ENCODE results near the gene CD320. TPM values are rescaled to one million over a fixed set of nuclear protein-coding genes. Genes with fewer than 3 reads are reported as not detected.
"Not testable (repeated sequence)": the region's sequence is repeated elsewhere in the genome, so short reads cannot be mapped to it uniquely, and the experiment has no call there.

The CD320 gene
- total and polyA plus RNA-seq, 2 of the 8 experiments (the other 6 are each of a cell fraction or from before 2014, with no cell fraction given): 80.4 to 157 TPM

- not testable (repeated sequence) for H2BK5ac ChIP-seq (ENCODE audit: low read depth, low read length); H2BK15ac ChIP-seq (ENCODE audit: low read length); H4K91ac ChIP-seq (replicated peaks; ENCODE audit: insufficient read length, low read length); H4K20me1 ChIP-seq (replicated peaks in 1 of 2; ENCODE audit: control insufficient read depth in 1 of 2, insufficient read depth in 2 of 2, low read length in 2 of 2); H3K27me3 ChIP-seq (replicated peaks in 1 of 4; ENCODE audit: control insufficient read depth in 3 of 4, extremely low read depth in 1 of 4, insufficient read depth in 3 of 4, low read length in 3 of 4); H3K14ac ChIP-seq (ENCODE audit: insufficient read length); H3K4me2 ChIP-seq (ENCODE audit: insufficient read depth in 1 of 2, low read depth in 2 of 2, low read length in 2 of 2); H3K56ac ChIP-seq (replicated peaks; ENCODE audit: insufficient read length, low read depth, low read length); H3K36me3 ChIP-seq (ENCODE audit: control insufficient read depth in 2 of 4, insufficient read depth in 4 of 4, low read length in 3 of 4); H4K5ac ChIP-seq (ENCODE audit: insufficient read length, low read depth, low read length); H2AK5ac ChIP-seq (ENCODE audit: low read depth, low read length); FAIRE-seq; H3K4me3 ChIP-seq (ENCODE audit: extremely low read depth in 1 of 4, insufficient read depth in 2 of 4, low read depth in 3 of 4, low read length in 4 of 4); H3K23me2 ChIP-seq (ENCODE audit: low read depth, low read length); H2AFZ ChIP-seq (ENCODE audit: low read length); H3K4ac ChIP-seq (replicated peaks; ENCODE audit: insufficient read length, low read depth, low read length); H2BK12ac ChIP-seq (ENCODE audit: low read depth, low read length); H3K9me3 ChIP-seq (ENCODE audit: insufficient read depth in 2 of 2, low read depth in 1 of 2, low read length in 1 of 2); DNase-seq (ENCODE audit: low read depth in 1 of 2, low spot score in 2 of 2); H3K18ac ChIP-seq (ENCODE audit: extremely low read depth, low read length); H3K79me2 ChIP-seq (ENCODE audit: control insufficient read depth in 1 of 2, insufficient read depth in 2 of 2, low read length in 2 of 2); H4K8ac ChIP-seq (ENCODE audit: extremely low read depth, insufficient read depth, low read length); H2BK20ac ChIP-seq (ENCODE audit: low read length); H2BK120ac ChIP-seq (replicated peaks; ENCODE audit: low read depth, low read length); H3K27ac ChIP-seq (ENCODE audit: low read depth, low read length); H3K9ac ChIP-seq (replicated peaks in 1 of 4; ENCODE audit: extremely low read depth in 1 of 4, low read depth in 3 of 4, low read length in 3 of 4); H3K79me1 ChIP-seq (ENCODE audit: low read depth, low read length); H3K23ac ChIP-seq (ENCODE audit: insufficient read length); H3K4me1 ChIP-seq (replicated peaks in 1 of 4; ENCODE audit: control insufficient read depth in 3 of 4, insufficient read depth in 4 of 4, low read length in 3 of 4)
- ChIA-PET CTCF (ENCODE audit: partially characterized antibody) (interaction anchor here (0.6 to 8.2 kb wide), 9 partner anchors 11 to 301 kb away, joined by 3 to 68 read pairs (median 4); partner anchors contain the start of gene ANGPTL4), POLR2A (ENCODE audit: partially characterized antibody) (interaction anchor here (0.6 to 27.1 kb wide), 6 partner anchors 10 to 199 kb away, joined by 3 to 583 read pairs (median 4); partner anchors contain the start of genes ANGPTL4, CD320, NDUFA7 and RAB11B)
- WGBS, 2 experiments (ENCODE audit: extremely low coverage in 1 of 2, insufficient coverage in 1 of 2, insufficient read length in 1 of 2, insufficient replicate concordance in 2 of 2, low coverage in 1 of 2, low lambda C conversion rate in 2 of 2, missing lambda C conversion rate in 1 of 2): 93% methylated on average over 4 of the region's 4 CpGs; no CpG with 5 or more reads in 1 of the 2 experiments
Measured at GRCh38 chr19:8341504-8341903, 33.3 kb upstream of the CD320 start.

All from H1 (cell line).